ENCODE measurements around the gene PHOX2A.

- no peak for TF ChIP-seq CTCF (IDR thresholded peaks at IDR 0.05)
- no peak for TF ChIP-seq POLR2A (IDR thresholded peaks at IDR 0.05)
Observed at GRCh38 chr11:72236083-72236697, 7.8 kb downstream of the PHOX2A start.
